Retina (tissue), 1 donor: ENCODE measurements around the gene WDR76.
"Not testable (repeated sequence)": the region's sequence is repeated elsewhere in the genome, so short reads cannot be mapped to it uniquely, and the experiment has no call there.

Source experiments
- DNase-seq: peaks from one replicate; pipeline ENCODE4 v3.0.0-alpha.2; 2016

The WDR76 gene

DNA sequence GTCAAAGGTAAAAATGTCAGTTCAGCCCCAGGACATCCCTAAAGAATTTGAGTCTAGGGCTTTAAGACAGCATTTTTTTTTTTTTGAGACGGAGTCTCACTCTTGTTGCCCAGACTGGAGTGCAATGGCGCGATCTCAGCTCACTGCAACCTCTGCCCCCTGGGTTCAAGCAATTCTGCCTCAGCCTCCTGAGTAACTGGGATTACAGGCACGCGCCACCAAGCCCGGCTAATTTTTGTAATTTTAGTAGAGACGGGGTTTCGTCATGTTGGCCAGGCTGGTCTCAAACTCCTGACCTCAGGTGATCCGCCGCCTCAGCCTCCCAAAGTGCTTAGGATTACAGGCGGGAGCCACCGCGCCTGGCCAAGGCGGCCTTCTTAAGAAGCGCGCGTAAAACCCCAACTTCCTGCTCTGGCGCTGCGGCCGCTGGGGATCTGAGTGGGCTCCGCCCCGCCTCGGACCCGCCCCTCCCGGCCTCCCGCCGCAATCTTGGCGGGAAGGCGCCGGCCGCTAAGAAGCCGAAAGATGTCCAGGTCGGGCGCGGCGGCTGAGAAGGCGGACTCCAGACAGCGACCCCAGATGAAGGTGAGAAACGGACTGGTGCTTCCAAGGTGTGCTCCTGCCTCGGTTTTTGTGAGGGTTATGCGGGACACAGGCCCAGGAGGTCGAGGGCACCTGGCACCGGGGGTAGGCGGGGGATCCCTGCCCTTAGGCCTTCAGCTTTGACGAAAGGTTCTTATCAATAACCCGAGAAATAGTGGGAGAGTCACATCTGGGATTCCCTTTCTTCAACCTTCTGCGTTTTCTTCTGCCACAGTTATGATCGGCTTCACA, at the start of gene WDR76:
WDR76 (plus strand) TSS at position 495 of the 834 bp plus-strand sequence; CDS start at position 526, 31 bp downstream.
- peak; percentile 86 for DNase-seq

DNA sequence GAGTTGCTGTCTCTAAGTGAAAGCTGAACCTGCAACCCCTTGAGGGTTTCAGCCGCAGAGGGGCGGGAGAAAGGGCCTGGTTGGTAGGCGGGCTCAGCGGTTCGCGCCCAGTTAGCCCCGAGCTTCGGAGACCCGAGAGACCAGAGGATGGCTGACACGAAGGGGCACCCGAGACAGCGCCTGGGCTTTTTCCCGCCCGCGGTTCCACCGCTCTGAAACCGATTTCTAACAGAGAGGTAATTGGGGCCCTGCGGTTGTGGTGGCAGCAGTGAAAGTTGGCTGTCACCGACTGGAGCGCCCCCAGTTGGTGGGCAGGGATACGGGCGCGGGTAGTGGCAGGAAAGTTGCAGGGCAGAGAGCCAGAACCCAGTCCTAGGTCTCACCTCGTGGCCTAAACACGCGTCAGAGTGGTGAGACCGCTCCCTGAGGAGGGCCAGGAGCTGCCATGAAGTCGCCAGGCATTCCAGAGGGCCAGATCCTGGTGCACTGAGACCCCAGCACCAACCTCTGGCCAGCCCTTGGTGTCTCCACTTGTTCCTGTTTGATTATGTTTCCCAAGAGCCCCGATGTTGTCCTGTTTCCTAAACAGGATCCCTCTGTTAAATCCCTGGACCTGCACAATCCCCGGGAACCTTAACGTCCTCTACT, 49.4 kb upstream of the WDR76 start:
- DNase-seq: peak; percentile 91

DNA sequence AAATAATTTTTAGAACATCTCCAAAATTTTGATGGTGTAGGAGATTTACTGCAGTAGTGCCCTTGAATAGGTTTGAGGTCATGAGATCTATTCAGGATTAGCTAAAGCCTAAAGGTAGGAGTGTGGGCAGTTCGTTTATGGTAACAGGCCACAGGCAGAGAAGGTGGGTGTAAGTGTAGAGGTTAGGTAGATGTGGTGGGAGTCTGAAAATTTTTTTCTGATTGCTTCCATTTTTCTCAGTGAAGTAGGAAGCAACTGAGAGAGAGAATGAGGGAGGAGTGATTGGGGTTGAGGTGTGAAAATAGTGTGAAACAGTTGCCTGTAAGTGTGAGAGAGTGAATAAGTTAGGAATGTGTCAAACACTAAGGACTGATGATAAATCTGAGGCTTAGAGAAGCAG, 47.8 kb upstream of the WDR76 start:
- DNase-seq: no peak

DNA sequence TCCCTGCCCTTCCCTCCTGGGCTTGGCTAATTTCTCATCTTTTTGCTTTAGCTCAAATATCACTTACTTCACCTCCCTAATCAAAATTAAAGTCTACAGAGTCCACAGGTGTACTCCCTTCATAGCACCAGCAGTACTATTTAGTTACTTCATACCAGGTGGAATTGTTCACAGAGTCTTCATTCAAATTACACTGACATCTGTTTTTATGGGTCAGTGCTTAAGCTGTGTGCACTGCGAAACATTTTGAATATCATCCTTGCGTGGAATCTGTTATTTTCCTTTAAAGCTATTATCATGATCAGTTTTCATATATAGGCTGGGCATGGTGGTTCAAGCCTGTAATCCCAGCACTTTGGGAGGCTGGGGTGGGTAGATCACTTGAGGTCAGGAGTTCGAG, 37.4 kb upstream of the WDR76 start:
- DNase-seq: no peak

DNA sequence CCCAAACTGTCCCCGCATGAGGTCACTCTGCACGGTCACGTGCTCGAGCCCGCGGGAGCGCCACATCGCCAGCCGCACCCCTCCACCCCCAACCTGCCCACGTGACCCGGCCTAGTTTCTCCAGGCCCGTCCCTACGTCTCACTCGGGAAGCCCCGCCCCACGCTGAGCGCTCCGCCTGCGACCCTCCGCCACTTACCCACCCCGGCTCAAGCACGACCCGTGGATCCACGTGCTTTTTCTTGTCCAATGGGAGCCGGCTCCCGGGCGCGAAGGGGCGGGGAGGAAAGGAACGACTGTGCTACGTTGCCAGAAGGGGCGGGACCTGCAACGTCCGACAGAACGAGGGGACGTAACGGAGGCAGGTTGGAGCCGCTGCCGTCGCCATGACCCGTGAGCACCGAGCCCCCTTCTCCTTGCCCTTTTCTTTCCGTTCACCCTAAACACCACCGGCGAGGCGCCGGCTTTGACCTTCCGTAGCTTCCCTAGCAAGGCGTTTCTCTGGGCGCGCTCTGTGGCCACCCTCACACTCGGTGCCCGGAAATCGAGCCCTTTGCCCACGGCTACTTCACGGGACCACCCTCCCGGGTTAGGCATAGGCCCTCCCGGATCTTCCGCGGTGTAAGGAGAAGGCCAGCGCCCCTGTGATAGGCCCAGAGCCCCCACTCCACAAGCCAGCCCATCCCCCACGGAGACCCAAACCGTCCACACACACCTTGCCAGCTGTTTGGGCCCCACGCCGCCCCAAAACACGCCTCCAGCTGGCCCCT, 34.6 kb upstream of the WDR76 start, which contains the start of gene SERF2:
SERF2 (plus strand) TSS at position 328 of the 768 bp plus-strand sequence; CDS start at position 385, 57 bp downstream.
- DNase-seq: peak; percentile 97

DNA sequence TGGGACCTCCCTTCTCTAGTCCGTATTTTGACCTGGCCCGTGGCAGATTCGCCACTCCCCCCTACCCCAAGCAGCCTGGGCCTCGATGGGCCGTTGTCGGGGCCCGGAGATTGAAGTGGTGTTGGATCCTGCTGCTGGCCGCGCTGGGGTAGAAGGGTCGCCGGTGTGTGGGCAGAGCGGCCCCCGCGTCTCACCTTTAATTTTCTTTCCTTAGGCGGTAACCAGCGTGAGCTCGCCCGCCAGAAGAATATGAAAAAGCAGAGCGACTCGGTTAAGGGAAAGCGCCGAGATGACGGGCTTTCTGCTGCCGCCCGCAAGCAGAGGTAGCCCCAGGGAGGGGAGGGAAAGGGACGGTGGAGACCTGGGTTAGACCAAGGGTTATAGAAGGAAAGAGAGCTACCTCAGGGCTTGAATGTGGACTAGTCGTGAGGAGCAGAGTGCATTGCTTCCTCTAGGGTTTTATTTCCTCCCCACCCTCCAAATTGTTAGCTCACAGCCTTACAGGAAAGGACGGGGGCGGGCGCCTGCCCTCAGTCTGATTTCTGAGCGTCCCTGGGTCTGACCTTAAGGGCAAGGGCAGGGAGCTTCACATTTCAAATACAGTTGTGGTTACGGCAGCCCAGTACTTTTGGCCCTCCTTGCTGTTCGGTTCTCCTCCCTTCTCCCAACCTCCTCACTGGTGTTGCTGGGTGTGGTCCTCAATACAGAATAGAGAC, 33.9 kb upstream of the WDR76 start:
- no peak for DNase-seq

DNA sequence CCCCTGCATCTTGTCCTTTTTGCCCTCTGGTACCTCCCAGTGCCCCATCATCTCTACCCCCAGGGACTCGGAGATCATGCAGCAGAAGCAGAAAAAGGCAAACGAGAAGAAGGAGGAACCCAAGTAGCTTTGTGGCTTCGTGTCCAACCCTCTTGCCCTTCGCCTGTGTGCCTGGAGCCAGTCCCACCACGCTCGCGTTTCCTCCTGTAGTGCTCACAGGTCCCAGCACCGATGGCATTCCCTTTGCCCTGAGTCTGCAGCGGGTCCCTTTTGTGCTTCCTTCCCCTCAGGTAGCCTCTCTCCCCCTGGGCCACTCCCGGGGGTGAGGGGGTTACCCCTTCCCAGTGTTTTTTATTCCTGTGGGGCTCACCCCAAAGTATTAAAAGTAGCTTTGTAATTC, 33.2 kb upstream of the WDR76 start:
- DNase-seq: no peak

DNA sequence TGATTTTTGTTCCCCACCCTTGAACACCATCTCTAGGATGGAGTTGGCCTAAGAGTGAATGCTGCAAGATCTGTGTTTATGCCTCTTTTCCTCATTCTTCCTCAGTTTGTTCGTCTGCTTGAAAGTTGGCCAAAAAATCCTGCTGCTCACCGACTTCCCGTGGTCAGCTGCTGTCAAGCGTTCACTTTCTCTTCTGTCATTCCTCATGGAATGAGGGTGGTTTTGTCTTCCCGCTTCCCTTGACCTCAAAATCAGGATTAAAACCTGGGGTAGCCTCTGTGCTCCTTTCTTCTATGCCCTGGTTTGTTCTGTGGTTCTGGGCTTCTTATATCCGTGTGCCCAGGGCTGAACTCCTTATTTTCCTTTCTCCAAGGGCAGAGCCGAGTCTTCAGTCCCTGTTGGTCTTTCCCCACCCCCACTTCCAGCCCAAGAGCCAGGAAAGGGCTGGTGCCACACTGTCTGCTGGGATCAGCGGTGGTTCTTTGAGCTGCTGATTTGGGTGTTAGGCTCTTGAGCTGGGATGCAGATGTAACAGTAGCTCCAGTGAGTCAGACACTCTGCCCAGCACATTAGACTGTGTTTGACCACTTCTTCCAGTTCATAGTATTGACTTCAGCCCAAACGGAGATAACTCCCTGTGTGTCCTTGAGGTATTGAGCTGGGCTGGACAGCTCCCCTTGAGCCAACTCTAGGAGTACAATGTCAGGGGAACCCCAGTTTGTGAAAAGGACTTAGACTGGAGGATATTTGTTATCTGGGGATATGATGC, 32.3 kb upstream of the WDR76 start:
- no peak for DNase-seq

DNA sequence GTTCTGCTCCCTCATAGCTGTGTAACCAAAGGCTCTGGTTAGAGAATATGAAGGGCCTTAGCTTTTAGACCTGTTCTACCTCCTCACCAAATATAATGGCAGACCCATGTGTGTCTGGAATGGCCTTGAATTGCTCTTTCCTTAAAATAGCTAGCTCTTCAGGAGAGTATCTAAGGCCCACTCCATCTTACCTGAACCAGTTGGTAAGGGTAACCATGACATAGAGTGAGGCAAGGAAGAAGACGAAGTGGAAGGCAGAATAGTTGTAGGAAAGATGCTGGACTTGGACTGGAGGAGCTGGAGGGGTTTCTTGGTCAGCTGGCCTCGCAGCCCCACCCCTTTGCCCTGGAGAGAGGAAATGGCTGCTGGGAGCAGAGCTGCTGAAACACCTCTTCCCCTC, 31.6 kb upstream of the WDR76 start:
- no peak for DNase-seq

DNA sequence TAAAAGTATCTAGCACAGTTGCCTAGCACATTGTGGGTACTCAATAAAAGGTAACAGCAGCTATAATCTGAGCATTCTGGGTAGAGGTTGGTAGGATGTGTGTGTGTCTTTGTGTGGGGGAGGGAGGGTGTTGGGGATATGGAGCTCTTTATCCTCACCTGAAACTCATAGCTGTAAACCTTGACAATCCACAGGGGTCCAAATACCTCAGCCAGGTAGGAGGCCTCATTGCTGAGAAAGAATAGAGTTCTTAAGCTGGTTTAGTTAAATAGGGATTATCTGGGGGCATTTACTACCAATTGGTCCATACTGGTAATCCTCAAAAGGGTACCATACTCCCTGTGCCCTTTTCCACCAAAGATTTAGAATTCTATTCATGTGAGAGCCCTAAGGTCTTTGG, 30.8 kb upstream of the WDR76 start:
- no peak for DNase-seq

DNA sequence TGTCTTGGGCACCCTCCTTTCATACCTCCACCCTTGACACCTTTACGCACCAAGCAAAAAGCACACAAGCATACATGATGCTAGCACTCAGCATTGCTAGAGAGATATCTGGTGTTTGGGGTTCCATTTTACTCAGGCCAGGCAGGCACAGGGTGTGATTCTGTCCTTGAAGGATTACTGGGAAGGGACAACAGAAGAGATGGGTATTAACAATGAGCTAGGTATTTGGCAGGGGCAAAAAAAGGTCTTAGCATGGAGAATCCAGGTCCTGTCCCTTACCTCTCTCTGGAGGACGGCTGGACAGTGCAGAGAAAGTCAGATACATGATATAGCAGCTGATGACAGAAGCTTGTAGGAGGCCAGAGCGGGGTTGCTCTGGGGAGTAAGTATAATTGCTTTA, 30.2 kb upstream of the WDR76 start:
- DNase-seq: no peak

DNA sequence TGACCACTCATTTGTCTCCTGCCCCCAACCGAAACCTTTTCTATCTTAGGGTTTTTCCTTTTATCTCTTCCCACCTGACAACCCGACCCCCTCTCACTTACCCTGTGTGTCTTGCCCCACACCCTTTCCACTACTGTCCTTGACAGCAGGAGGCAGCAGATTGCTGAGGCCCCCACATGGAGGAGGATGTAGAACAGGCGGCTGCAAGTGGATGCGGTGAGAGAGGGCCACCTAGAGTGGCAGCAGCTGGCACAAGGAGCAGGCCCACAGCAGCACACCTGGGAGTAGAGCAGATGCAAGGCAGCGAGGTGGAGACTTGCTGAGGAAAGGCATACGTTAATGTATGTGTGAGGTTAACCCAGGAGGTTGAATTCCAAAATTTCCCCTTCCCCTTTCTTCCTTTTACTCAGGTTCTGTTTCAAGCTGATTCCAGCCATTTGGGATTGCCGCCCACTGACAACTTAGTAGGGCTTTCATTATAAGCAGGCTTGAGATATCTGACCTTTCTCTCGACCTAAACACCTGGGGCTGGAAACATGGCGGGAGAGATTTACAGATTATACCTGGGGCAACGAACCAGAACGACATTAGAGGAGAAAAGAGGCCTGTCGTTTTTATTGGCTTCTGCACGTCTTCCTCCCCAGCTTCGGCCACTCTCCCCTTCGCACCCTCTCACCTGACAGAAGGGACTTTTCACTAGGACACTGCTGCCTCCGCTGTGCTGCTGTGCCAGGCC, 27.4 kb upstream of the WDR76 start:
- no peak for DNase-seq

DNA sequence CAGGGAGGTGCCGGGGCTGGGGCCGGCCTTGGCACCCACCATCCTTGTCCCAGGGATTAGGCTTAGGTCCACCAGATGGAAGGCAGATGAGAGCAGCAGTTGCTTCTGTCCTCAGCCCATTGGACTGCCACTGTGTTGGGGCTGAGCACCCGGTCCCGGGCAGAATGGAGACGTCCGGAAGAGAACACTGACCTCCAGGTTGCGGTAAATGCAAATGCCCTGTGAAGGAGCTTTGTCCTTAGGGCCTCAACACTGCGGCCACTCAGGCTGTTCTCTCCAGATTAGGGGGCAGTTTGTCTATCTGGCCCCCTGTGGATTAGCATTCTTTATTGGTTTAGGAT, 26.9 kb upstream of the WDR76 start, which contains the start of gene SERINC4:
SERINC4 (minus strand) TSS at position 276 of the 341 bp plus-strand sequence; CDS start at position 42, 234 bp downstream.
- no peak for DNase-seq

DNA sequence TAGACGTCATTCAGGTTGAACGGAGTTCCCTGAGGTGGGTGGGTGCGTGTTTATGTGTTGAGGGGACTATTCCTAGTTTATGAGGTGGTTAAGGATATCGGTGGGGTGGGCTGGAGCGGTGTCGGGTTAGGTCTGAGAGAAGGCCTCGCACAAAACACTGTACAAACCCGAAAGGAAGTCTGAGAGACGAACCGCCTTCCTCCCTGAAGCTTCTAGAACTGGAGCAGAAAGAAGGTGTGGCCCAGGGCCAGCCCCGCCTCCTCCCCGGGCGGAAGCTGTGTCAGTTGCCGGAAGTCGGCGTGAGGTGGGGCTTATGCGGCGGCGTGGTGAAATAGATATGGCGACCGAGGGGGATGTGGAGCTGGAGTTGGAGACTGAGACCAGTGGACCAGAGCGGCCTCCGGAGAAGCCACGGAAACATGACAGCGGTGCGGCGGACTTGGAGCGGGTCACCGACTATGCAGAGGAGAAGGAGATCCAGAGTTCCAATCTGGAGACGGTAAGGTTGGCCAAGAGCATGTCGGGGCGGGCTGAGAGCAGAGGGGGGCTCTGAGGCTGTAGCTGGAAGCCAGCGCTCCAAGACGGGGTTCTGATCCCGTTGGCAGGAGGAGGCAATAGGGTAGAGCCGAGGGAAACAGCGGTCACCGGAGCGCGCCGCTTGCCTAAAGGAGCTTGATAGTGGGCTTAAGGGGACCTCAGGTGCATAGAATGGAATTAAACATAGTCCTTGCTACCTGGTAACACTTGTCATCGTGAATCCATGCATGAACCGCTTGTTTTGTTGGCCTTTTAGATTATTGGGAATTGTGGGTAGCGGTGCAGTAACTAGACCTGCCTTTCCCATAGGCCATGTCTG, 26.3 kb upstream of the WDR76 start, which contains the start of gene HYPK:
HYPK (plus strand) TSS at position 314 of the 856 bp plus-strand sequence; CDS start at position 338, 24 bp downstream.
- DNase-seq: peak; percentile 94

DNA sequence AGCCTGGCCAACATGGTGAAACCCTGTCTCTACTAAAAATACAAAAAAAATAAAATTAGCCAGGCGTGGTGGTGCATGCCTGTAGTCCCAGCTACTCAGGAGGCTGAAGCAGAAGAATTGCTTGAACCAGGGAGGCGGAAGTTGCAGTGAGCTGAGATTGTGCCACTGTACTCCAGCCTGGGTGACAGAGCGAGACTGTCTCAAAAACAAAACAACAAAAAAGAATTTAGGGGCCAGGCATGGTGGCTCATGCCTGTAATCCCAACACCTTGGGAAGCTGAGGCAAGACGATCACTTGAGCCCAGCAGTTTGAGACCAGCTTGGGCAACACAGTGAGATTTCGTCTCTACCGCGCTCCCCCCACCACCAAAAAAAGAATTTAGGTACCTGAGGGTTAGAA, 24.1 kb upstream of the WDR76 start:
- DNase-seq: not testable (repeated sequence)

DNA sequence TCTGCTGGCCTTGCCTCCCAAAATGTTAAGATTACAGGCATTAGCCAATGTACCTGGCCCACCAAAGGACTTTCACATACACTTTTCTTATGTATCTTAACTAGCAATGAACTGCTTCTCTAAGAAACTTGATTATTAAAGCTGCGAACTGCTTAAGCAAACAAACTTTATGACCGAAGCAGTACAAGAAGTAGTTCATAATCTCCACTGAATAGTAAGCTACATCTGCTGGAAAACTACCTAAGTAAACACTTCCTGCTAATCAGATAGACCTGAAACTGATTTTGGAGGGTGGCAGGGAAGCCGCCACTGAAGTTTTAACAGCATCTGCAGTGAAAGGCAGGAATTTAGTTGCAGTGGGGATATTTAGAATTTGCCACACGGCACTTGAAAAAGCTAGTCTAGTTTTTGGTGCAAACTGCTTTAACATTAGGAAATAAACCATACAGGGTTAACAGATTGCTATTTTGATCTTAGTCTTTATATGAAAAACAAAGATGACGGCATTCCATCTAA, 18.3 kb upstream of the WDR76 start:
- no peak for DNase-seq

DNA sequence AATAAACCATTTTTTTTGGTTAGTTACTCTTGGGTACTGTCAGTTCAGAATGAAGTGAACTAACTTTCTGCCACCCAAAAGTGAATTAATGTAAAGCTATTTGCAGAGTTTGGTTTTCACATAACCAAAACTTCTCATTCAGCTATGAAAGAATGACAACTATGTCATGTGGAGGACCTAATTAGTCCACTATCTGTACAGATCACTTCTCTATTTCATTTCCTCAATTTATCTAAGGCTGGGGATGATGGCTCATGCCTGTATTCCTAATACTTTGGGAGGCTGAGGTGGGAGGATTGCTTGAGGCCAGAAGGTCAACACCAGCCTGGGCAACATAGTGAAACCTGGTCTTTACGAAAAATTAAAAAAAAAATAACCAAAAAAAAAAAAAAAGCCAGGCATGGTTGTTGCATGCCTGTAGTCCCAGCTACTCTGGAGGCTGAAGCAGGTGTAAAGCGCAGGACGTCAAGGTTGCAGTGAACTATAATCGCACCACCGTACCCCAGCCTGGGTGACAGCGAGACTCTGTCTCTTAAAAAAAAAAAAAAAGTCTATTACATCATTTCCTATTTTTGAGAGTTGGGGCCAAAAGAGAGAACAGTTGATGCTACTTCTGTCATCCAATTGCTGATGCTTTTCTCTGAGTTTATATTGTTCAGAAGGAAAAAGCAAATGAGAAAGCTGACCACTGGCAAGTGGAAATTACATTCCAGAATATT, 17.7 kb upstream of the WDR76 start:
- DNase-seq: no peak

DNA sequence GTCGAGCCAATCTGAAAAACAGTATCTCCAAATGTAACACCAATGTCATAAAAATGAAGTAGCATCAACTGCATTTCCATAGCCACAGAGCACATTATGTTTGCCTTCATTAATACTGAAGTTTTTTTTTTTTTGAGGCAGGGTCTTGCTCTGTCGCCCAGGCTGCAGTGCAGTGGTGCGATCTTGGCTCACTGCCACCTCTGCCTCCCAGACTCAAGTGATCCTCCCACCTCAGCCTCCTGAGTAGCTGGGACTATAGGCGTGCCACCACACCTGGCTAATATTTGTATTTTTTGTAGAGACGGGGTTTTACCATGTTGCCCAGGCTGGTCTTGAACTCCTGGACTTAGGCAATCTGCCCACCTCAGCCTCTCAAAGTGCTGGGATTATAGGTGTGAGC, 11.7 kb upstream of the WDR76 start:
- not testable (repeated sequence) for DNase-seq

DNA sequence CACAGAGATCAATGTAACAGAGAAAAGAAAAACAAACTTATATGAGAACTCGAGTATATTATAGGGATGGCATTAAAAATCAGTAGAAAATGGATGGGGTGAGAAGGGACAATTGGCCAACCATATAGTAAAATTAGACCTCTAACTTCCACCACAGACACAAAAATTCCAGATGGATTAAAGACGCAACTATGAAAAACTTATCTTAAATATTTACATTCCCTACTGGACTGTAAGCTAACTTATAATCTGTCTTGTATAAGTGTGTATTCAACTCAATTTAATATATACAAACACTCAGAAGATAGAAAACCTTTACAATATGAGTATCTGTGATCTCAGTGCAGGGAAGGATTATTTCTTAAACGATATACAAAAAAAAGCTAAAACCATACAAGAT, 5.3 kb upstream of the WDR76 start:
- DNase-seq: no peak
